PC-3 (cell line): ENCODE data around the gene LILRB4.
"Not testable (repeated sequence)": the region's sequence is repeated elsewhere in the genome, so short reads cannot be mapped to it uniquely, and the experiment has no call there.

Experiments used
- EZH2phosphoT487 ChIP-seq: fragments of 300-600 bp; sonication (generic); IDR thresholded peaks from 2 replicates; pipeline ENCODE4 v1.6.1; 2018; ENCODE audit warnings: mild to moderate bottlenecking, antibody characterized with exemption, low read length, borderline replicate concordance
- TF ChIP-seq, protein P1 (sequence below): fragments of 300-600 bp; sonication (generic); conservative IDR thresholded peaks from 2 replicates; pipeline ENCODE4 v1.5.1; 2017; ENCODE audit warnings: antibody characterized with exemption, low read depth, mild to moderate bottlenecking, low read length

DNA sequence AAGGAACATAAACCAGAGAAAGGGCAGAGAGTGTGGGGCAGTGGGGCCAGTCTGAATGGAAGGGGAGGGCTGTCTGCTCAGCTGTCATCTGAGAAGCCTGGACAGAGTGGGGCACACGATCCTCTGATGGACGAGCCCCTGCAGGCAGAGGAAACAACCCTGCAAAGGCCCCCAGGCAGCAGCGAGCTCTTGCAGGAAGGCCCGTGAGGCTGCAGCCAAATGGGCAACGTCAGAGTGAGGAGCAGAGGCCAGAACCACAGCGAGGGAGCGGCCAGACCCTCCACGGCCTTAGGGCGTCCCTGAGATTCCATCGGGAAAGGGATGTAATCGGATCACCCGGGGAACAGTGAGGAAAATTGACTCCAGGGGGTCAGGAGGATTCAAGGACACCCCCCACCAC is 26.7 kb upstream of the LILRB4 start:
- TF ChIP-seq, protein P1, sequence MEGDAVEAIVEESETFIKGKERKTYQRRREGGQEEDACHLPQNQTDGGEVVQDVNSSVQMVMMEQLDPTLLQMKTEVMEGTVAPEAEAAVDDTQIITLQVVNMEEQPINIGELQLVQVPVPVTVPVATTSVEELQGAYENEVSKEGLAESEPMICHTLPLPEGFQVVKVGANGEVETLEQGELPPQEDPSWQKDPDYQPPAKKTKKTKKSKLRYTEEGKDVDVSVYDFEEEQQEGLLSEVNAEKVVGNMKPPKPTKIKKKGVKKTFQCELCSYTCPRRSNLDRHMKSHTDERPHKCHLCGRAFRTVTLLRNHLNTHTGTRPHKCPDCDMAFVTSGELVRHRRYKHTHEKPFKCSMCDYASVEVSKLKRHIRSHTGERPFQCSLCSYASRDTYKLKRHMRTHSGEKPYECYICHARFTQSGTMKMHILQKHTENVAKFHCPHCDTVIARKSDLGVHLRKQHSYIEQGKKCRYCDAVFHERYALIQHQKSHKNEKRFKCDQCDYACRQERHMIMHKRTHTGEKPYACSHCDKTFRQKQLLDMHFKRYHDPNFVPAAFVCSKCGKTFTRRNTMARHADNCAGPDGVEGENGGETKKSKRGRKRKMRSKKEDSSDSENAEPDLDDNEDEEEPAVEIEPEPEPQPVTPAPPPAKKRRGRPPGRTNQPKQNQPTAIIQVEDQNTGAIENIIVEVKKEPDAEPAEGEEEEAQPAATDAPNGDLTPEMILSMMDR = not testable (repeated sequence)
- not testable (repeated sequence) for TF ChIP-seq EZH2phosphoT487
